Stomach (tissue), 4 donors: ENCODE measurements around the gene KRTAP5-4.

Source experiments
- EP300 ChIP-seq: sonication (generic); formaldehyde crosslinking; IDR thresholded peaks from one replicate; pipeline ENCODE4 v1.6.1; 2017; ENCODE audit warnings: antibody characterized with exemption
- TF ChIP-seq, protein P1 (sequence below), 7 experiments: fragments of 450-650 bp in 4 of 7; fragments of 200-600 bp in 3 of 7; sonication (generic) in 3 of 7; IDR thresholded peaks; one replicate each; pipeline ENCODE4 v1.5.1; 2016 to 2019; ENCODE audit warnings: antibody characterized with exemption in 7 of 7, control low read depth in 2 of 7, mild to moderate bottlenecking in 1 of 7

DNA sequence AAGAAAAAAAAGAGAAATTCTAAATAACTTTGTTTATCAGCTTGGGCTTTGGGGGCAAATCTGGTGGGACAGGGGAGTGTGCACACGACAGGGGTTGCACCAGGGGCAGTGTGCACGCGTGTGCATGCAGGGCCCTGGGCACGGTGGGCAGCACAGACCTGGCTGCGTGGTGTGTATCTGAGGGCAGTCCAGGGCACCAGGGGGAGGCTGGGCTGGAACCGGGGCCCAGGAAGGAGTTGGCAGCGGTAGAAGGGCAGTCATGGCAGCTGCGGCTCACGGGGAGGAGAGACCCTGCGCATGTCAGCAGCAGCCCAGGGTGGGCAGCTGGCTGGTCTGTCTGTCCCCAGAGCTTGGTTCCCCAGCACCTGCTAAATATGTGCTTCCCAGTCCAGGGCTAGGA, 11.9 kb upstream of the KRTAP5-4 start:
- TF ChIP-seq, protein P1, sequence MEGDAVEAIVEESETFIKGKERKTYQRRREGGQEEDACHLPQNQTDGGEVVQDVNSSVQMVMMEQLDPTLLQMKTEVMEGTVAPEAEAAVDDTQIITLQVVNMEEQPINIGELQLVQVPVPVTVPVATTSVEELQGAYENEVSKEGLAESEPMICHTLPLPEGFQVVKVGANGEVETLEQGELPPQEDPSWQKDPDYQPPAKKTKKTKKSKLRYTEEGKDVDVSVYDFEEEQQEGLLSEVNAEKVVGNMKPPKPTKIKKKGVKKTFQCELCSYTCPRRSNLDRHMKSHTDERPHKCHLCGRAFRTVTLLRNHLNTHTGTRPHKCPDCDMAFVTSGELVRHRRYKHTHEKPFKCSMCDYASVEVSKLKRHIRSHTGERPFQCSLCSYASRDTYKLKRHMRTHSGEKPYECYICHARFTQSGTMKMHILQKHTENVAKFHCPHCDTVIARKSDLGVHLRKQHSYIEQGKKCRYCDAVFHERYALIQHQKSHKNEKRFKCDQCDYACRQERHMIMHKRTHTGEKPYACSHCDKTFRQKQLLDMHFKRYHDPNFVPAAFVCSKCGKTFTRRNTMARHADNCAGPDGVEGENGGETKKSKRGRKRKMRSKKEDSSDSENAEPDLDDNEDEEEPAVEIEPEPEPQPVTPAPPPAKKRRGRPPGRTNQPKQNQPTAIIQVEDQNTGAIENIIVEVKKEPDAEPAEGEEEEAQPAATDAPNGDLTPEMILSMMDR (IDR thresholded peaks at IDR 0.05): no peak
- no peak for TF ChIP-seq EP300
